GM19397 (cell line): ENCODE data around the gene ROPN1B.
"Not testable (repeated sequence)": the region's sequence is repeated elsewhere in the genome, so short reads cannot be mapped to it uniquely, and the experiment has no call there.

ENCODE experiments used
- ATAC-seq: cut with Tn5 transposase; IDR thresholded peaks from one replicate; pipeline ENCODE4 v1.9.1; 2021; ENCODE audit warnings: mild to moderate bottlenecking, moderate library complexity; ENCODE audit not compliant: unreplicated experiment

Gene ROPN1B

DNA sequence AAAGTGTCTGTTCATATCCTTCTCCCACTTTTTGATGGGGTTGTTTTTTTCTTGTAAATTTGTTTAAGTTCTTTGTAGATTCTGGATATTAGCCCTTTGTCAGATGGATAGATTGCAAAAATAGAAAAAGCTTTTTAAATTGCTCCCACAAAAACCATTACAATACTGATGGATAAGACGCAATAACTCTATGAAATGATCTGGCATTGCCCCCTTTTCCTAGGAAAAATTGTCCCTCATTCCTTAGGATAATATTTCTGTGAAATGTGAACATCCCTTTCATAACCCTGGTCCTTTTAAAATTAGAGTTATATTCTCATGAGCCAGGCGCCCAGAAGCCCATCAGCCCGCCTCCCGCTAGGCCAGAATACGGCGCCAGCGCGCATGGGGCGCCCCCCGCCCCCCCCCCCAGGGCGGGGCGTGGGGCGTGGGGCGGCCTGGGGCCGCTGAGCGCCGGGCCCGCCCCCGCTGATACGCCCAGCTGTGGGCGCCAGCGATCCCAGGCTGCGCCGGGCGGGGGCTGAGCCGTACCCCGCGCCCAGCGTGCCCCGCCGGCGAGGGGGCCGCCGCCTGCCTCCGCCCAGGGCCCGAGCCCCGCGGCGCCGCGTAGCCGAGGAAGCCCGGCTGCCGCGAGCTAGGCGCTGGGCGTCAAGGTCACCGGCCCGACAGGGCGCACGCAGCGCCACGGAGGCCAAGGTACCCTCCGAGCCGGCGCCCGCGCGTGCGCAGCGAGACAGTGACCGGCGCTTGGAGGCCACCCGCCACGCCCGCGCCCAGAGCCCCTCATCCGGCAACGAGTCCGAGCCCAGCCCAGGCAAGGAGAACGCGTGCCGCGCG lies 11.1 kb upstream of the ROPN1B start:
- no peak for ATAC-seq

DNA sequence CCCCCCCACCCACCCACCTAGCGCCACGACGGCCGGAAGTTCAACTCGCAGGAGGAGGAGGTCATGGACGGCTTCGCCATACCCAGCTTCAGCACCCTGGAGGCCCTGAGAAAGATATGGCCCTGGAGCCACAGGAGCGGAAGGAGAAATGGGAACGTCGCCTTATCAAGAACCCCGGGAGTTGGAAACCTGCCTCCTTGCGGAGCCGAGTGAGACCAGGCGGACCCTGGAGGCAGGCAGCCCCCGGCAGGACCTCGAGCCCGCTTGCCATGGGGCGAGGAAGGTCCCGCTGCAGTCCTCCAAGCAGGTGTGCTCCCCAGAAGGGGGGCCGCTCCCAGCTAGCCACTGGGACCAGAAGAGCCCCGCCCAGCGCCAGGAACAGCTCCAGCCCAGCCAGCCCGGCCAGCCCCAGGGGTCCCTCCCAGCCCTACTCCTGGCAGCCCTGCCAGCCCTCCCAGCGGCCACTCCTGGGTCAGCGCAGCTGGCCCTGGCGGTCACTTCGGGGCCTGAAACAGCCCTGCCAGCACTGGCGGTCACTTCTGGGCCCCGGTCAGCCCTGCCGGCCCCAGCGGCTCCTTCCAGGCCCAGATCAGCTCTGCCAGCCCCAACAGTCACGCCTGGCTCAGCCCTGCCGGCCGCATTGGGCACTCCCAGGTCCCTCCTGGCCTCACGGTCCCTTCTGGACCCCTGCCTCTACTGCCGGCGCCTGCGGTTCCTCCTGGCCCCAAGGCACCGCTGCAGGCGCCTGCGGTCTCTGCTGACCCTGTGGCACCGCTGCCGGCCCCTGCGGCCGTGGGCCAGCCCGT lies 10.3 kb upstream of the ROPN1B start:
- ATAC-seq: no peak

DNA sequence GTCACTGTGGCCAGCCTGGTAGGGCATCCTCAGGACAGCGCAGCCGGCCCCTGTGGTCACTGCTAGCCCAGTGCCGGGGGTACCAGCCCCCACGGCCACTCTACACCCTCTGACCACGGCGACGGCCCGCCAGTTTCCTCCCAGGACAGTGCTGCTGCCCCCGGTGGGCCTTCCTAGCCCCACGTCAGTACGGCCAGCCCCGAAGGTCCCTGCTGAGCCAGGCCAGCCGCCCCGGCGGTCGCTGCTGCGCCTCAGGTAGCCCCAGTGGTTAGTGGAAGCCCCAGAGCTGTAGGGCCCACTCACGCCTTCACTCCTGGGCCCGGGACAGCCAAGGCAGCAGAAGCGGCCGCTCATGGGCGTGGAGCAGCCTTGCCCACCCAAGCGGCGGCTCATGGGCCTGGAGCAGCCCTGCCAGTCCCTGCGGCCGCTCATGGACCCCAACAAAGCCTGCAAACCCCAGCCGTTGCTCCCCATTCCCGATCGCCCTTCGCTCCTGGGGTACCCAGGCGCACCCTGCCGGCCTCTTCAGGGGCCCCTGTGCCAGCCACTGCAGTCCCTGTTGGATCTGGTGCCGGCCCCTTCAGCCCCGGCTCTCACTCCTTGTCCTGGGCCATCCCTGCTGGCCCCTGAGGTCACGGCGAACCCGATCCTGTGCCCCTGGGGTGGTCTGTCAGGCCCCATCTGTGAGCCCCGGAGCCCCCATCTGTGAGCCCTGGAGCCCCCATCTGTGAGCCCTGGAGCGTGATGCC lies 9.5 kb upstream of the ROPN1B start:
- ATAC-seq: no peak

DNA sequence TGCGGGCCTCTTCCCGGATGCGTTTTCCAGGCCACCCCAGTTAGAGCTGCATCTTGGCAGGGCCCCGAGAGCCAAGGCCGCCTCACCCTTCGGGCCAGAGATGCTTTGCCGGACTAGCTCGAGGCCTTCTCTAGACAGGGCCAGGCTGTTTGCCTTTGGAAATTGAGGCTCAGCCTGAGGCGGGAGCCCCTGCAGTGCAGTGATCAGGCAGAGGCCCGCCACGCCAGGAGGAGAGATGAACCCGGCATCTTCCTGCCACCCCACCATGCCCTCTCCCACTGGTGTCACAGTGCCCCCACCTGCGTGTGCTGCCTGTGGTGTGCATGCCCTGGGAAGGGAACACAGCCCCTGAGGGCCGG lies 8.9 kb upstream of the ROPN1B start:
- no peak for ATAC-seq

DNA sequence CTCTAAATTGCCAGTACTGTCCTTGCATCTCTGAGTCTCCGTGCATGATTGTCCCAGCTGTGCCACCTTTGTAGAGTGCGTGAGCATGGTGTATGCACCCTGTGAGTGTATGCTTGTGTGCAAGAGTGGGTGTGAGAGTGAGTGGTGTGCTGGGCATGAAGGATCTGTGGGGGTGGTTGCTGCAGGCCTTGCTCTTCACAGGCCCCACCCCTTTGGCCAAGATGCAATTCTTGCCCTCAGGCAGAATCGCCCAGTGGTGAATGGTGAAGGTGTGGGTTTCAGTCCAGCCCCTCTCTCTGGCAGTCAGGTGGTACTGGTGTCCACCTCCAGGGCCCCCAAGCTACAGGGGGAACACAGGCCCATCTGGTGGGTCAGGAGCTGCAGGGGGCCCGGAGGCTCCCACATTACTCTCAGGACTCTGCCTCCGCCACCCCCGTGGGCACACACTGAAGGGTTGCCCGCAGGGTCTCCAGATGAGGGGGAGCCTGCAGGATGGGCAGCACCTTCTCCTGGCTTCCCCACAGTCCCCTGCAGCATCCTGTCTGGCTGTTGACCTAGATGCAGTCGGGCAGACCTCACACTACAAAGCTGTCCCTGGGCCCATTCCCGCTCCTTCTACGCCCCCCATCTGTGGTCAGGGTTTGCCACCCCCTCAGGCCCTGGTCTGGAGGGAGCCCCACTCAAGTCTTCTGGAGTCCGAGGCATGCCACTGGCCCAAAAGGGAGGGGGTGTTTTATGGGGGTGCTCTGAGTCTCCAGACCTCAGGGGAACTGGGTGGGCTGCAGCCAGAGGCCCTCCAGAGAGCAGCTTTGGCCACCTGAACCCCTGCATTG lies 8.3 kb upstream of the ROPN1B start:
- no peak for ATAC-seq

DNA sequence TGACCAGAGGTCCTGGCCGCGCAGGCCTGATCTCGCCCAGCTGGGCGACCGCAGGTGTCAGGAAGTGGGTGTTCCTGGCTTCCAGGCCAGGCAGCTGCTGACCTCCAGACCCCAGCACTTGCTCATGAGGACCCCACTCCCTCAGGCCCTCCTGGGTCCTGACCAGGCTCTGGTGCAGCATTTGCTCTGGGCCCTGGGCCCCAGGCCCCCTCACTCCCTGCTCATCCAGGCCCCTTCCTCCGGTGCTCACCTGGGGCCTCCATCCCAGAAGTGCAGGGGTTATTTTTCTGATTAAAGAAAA lies 7.7 kb upstream of the ROPN1B start:
- ATAC-seq: no peak

DNA sequence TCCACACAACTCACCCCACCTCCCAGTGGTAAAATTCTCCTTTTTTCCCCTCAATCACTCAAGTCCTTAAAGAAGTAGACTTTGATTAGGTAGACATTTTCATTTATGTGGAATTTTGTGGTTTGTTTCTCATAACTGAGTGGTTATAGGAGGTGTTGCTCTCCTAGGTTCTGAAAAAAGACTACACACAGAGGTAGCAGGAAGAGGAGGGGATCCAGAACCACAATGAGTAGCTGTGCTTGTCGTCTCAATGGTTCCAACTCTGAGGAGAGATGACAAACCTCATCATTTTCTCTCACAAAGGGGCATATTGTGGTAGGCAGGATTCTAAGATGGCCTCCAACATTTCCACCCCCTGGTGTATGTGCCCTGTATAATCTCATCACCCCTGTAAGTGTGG lies 5.1 kb upstream of the ROPN1B start:
- not testable (repeated sequence) for ATAC-seq

DNA sequence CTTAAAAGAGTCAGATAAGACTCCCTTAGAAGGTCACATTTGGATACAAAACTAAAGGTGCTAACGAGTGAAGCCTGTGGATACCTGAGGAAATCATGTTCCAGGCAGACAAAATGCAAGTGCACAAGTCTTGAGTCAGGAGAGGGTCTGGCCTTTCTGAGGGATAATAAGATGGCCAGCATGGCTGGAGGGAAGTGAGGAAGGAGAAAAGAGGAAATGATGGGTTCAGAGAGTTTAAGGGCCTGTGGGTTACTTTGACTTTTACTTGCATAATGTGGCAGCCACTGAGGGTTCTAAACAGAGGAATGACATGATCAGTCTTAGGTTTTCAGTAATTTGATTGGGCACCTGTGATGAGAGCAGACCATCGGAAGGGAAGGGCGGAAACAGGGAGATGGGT lies 3.5 kb upstream of the ROPN1B start:
- no peak for ATAC-seq

DNA sequence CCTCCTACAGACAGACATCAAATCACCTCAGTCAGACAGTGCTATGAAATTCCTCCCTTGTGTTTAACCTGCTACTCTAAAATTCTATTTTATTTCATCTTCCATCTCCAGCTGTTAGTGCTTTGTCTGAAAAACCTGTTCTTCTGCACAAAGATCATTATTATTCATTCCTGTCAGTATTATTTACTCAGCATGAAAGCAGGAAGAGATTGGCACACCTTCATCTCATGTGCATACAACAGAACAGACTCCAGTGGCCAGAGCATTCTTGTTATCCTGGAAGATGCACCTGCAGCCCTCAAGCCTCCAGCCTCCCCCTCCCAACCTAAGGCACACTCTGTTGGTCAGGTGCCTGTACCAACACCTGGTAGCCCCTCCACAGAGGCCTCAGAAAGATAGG lies 1.8 kb upstream of the ROPN1B start:
- ATAC-seq: no peak

DNA sequence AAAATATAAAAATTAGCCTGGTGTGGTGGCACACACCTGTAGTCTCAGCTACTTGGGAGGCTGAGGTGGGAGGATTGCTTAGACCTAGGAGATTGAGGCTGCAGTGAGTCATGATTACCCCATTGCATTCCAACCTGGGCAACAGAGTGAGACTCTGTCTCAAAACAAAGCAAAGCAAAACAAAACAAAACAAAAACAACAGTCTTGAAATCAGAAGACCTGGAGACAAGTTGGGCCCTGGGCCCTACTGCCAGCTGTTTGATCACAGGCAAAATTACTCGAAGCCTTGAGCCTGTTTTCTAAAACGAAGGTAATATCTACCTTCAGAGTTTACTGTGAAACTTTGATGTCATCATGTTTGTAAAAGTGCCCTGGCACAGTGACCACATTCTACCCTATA lies 857 bp upstream of the ROPN1B start:
- not testable (repeated sequence) for ATAC-seq

DNA sequence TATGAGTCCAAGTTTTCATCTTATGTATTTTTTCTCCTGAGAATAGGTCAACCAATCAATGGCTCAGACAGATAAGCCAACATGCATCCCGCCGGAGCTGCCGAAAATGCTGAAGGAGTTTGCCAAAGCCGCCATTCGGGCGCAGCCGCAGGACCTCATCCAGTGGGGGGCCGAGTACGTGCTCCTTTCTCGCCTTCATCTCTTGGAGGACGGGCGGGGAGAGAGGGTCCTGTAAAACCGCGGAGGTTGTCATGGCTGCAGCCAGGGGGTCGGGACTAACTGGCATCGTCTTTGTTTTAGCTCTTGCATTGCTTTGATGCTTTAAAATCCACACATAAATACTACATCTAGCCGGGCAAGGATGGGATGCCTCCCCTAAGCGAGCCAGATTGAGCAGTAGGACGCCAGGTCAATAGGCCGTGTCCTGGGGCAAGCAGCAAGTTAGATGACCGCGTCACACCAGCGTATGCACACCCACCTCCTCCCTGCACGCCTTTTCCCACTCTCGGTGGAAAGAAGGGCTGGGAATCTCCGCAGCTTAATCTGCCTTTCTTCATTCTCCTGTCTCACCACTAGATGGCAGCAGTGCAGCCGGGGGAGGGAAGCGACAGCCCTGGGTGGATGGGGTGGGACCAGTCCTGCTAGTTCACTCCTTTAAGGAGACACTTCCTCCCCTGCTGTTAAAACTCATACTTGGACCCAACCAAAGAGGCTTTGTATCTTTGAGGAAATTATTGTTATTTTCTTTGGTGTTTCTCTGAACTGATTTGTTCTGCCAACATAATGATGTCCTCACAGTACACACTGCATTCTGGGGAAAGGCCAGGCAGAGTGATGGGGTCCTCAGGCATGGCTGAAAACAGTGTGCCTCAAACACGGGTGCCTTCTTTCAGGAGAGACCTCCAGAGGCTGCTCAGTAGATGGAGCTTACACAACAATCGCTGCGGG lies 3.3 kb downstream of the ROPN1B start:
- not testable (repeated sequence) for ATAC-seq

DNA sequence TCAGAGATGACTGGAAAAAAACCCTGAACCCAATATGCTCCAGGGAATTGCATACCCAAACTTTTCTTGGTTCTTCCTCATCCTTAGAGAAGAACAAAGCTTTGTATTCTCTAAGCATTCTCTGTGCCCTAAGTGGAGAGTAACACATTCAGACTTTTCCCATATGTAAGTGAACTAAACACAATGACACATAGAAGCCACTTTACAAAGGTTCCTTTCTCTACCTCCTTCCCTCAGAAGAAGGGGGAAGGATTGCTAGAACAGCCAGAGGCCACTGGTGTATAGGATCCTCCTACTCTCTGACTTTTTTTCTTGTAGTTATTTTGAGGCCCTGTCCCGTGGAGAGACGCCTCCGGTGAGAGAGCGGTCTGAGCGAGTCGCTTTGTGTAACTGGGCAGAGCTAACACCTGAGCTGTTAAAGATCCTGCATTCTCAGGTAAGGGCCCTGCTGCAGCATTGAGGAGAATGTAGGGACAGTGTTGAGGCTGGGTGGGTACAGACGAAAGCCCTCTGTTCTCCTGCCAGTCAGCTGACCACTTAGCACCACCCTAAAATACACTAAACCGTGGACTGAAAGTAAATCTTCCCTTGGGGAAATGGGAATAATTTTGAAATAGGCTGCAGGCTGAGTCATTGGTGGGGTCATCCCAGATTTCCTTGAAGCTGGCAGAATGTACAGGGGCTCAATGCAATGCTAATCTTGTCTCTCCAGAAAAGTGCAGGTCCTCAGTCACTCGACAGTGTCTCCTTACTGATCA lies 6.4 kb downstream of the ROPN1B start:
- ATAC-seq: not testable (repeated sequence)

DNA sequence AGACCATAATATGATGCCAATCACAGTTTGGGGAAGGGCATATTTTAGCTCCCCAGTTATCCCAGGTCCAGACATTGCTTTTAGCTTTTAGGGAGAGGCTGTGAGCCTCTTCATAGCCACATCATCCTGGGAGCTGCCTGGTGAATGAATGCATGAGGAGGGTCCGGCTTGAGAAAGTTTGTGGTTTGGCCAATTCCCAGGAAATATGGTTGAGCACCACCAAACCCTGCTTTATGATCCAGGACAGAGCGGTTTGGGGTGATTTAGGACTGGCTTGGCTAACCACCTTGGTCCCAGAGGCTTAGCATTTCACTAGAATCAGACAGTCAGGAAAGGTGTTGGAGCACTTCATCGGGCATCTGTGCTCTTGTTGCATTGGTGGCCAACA lies 7.0 kb downstream of the ROPN1B start:
- not testable (repeated sequence) for ATAC-seq

DNA sequence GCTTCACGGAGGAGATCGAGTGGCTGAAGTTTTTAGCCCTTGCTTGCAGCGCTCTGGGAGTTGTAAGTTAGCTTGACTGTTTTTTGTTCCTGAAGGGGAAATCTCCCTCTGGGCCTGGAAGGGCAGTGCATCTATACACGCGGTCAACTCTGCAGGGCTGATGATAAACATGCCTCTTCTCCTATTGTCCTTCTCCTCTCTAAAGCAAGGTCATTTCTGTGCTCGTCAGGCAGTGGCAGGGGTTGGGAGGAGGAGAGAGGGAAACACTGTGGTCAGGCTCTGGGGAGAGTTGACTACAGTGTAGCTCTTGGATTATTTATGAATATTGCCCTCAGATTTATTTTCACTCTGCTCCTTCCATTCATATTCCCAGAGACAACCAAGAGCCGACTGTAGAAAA lies 8.1 kb downstream of the ROPN1B start:
- not testable (repeated sequence) for ATAC-seq

DNA sequence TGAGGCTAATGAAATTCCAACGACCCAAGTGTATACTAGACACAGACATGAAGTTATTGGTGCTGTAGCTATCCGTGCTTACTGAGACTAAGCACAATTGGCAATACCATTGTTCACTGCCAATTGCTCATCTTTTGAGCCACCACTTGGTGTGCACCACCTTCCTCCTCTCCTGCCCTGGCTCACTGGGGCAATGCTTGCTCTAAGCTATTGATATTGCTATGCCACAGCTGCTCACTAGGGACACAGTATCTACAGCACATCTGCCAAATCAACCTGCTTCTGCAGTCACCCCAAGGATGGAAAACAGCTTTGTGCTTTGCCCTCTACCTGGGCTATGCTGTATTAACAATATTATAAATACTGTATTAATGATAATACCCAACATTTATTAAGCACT lies 16.0 kb downstream of the ROPN1B start:
- not testable (repeated sequence) for ATAC-seq

DNA sequence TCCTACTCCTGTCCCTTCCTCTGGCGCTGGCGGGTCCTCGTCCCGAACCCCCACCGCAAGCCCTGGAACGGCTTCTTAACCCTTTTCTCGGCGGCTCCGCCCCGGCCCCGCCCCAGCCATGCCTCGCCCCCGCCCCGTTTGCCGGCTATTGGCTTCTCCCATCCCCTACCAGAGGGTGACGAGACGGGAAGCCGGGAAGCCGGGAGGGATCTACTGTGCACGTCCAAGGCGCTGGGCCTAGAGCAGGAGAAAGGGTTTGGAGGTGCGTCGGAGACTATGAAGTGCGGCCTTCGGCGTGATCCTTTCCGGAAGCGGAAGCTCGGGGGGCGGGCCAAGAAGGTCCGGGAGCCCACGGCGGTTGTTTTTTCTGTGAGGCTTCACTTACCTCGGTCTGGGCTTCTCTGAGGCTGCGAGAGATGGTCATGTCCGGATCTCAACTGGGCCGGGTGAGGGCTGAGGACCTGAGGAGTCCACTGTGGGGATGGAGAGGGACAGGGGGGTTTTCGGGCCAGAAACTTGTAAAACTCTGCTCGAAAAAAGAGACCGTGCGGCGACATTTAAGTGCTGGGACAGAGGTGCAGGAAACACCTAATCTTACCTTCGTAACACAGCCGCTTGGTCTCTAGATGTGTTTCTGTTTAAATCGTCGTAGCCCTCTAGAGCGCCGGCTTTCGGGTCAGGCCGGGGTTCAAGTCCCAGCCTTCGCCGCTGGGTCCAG lies 21.4 kb downstream of the ROPN1B start:
- ATAC-seq: peak; percentile 96

DNA sequence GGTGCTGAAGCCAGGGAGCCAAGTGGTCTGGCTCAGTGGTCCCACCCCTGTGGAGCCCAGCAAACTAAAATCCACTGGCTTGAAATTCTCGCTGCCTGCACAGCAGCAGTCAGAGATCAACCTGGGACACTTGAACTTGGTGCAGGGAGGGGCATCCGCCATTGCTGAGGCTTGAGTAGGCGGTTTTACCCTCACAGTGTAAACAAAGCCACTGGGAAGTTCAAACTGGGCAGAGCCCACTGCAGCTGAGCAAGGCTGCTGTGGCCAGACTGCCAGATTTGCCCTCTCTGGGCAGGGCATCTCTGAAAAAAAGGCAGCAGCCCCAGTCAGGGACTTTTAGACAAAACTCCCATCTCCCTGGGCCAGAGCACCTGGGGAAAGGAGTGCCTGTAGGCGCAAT lies 27.8 kb downstream of the ROPN1B start:
- ATAC-seq: not testable (repeated sequence)

DNA sequence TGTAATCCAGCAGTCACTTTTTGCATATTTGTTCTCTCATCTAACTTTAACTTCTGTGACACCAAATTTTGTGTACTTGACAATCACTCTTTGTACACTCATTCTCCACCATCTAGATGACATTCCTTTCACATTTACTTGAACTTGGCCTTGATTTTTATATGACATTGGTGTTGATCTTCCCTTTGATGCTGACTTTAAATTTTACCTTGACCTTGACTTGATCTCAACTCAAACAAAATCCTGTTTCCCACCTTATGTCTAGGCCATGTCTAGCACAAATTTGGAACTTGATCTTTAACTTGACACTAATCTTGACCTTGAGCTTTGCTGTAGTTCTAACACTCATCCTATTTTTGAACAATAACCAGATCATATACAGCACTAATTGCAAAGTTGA lies 33.2 kb downstream of the ROPN1B start:
- ATAC-seq: no peak
